Tibial nerve (tissue), 4 donors: ENCODE measurements around the gene ANKDD1A.

Source experiments
- CTCF ChIP-seq, 5 experiments: fragments of 200-600 bp in 3 of 5; fragments of 450-650 bp in 2 of 5; sonication (generic) in 3 of 5; IDR thresholded peaks; one replicate each; pipeline ENCODE4 v1.5.1; 2016 to 2019; ENCODE audit warnings: antibody characterized with exemption in 5 of 5, mild to moderate bottlenecking in 3 of 5, moderate library complexity in 2 of 5
- EP300 ChIP-seq, 2 donors: sonication (generic); formaldehyde crosslinking; IDR thresholded peaks; one replicate each; pipeline ENCODE4 v1.6.1; 2017; ENCODE audit warnings: antibody characterized with exemption in 2 of 2, mild to moderate bottlenecking in 1 of 2

GRCh38 chr15:64919721-64920120, 8.0 kb downstream of the ANKDD1A start:
- TF ChIP-seq CTCF (IDR thresholded peaks at IDR 0.05) (no peak), EP300 (IDR thresholded peaks at IDR 0.05) (no peak)
